Lower leg skin (tissue), 3 donors: ENCODE data around the gene GALNS.

Source experiments
- POLR2A ChIP-seq, 2 donors: fragments of 450-650 bp; IDR thresholded peaks; one replicate each; pipeline ENCODE4 v1.6.1; 2016 to 2017; ENCODE audit warnings: antibody characterized with exemption in 2 of 2, mild to moderate bottlenecking in 1 of 2, moderate library complexity in 1 of 2
- TF ChIP-seq, protein P1 (sequence below), 3 donors: fragments of 450-650 bp; IDR thresholded peaks; one replicate each; pipeline ENCODE4 v1.5.1; 2016; ENCODE audit warnings: antibody characterized with exemption in 3 of 3, mild to moderate bottlenecking in 3 of 3, moderate library complexity in 2 of 3

DNA sequence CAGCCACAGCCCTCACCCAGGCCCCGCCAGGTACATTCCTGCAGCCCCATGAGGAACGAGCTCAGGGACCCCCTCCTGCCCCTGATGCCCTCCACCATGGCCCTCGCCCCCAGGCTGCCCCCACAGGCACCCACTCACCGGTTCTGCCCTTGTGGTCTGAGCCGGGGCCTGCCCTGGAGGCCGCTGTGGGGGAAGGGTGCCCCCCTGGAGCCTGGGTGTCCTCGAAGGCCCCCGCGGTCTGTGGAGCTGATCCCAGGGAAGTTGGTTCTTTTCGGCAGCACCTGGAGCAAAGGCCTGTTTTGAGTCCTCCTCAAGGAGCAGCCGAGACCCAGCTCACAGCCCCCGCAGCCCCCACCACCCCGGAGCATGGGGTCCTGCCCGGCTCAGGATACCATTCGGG, 7.4 kb upstream of the GALNS start:
- no peak for TF ChIP-seq POLR2A (IDR thresholded peaks at IDR 0.05)
- TF ChIP-seq, protein P1, sequence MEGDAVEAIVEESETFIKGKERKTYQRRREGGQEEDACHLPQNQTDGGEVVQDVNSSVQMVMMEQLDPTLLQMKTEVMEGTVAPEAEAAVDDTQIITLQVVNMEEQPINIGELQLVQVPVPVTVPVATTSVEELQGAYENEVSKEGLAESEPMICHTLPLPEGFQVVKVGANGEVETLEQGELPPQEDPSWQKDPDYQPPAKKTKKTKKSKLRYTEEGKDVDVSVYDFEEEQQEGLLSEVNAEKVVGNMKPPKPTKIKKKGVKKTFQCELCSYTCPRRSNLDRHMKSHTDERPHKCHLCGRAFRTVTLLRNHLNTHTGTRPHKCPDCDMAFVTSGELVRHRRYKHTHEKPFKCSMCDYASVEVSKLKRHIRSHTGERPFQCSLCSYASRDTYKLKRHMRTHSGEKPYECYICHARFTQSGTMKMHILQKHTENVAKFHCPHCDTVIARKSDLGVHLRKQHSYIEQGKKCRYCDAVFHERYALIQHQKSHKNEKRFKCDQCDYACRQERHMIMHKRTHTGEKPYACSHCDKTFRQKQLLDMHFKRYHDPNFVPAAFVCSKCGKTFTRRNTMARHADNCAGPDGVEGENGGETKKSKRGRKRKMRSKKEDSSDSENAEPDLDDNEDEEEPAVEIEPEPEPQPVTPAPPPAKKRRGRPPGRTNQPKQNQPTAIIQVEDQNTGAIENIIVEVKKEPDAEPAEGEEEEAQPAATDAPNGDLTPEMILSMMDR (IDR thresholded peaks at IDR 0.05), result no peak
